ENCODE measurements around the gene SHB. TPM values are rescaled to one million over a fixed set of nuclear protein-coding genes. Genes with fewer than 3 reads are reported as not detected.

The SHB gene
- total and polyA plus RNA-seq, 2 of the 8 experiments (the other 6 are each of a cell fraction or from before 2014, with no cell fraction given), result 4.1 to 12.6 TPM

DNA sequence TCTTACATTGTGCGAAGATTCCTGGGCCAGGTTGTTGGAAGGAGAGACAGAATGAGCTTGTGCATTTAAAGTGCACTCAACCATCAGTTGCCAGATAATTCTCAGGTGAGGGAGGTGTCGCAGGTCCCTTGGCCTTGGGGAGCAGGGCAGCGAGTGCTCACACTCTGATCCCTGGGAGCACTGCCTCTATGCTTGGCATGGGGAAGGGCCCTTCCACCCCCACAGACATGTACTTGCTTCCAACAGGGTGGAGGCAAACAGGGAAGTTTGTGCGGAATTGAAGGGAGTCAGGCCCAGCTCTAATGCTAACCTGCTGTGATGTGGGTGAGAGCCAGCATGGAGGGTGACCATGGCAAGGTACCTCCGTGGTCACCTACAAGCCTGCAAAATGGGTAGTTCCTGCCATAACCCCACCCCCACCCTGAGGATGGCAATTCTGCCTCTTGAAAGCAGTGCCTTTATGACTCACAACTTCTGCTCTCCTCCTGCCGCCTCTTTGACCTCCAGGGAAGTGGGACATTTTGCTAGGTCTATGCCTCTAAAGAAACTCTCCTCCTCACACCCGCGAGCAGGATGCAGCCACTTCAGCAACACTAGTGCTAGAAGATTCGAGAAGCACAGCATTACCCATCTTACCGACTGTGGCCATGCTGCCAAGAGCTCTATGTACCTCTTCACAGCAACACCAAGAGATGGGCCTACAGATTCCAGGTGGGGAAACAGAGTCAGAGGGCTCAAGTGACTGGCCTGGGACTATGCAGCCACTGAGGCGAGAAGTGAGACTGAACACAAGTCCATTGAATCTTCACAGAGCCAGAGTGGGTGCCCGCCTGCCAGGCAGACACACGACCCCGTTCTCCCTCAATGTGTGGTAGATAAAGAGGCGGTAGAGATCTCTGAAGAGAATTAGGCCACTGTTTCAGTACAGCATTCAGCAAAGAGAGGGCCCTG lies 143.0 kb downstream of the SHB start (continued):
- TF ChIP-seq CHD7 (IDR thresholded peaks at IDR 0.05; ENCODE audit: insufficient replicate concordance, low read length) (no peak), ATF3 (IDR thresholded peaks at IDR 0.05; ENCODE audit: insufficient read depth, low read depth, low read length) (no peak), EGR1 (IDR thresholded peaks at IDR 0.05; ENCODE audit: borderline replicate concordance, low read depth, low read length) (no peak), CHD2 (IDR thresholded peaks at IDR 0.05; ENCODE audit: low read length) (no peak), SP2 (IDR thresholded peaks at IDR 0.05; ENCODE audit: low read length) (no peak), RFX5 (IDR thresholded peaks at IDR 0.05; ENCODE audit: borderline replicate concordance, low read depth, low read length) (no peak)
- TF ChIP-seq, protein P1, sequence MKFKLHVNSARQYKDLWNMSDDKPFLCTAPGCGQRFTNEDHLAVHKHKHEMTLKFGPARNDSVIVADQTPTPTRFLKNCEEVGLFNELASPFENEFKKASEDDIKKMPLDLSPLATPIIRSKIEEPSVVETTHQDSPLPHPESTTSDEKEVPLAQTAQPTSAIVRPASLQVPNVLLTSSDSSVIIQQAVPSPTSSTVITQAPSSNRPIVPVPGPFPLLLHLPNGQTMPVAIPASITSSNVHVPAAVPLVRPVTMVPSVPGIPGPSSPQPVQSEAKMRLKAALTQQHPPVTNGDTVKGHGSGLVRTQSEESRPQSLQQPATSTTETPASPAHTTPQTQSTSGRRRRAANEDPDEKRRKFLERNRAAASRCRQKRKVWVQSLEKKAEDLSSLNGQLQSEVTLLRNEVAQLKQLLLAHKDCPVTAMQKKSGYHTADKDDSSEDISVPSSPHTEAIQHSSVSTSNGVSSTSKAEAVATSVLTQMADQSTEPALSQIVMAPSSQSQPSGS (IDR thresholded peaks at IDR 0.05; ENCODE audit: low read length), result no peak
